ENCODE results near the gene SLC13A1.

DNA sequence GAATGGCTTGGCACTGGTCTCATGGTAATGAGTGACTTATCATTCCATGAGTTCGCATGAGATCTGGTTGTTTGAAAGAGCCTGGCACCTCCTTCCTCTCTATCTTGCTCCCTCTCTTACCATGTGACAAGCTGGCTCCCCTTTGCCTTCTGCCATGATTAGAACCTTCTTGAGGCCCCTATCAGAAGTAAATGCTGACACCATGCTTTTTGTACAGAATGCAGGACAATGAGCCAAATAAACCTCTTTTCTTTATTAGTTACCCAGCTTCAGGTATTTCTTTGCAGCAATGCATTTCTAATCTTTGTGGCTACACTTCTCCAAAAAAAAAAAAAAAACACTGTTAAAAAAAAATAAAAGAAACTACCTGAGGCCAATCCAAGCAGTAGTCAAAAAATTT is 17.1 kb upstream of the SLC13A1 start:
- TF ChIP-seq, protein P1, sequence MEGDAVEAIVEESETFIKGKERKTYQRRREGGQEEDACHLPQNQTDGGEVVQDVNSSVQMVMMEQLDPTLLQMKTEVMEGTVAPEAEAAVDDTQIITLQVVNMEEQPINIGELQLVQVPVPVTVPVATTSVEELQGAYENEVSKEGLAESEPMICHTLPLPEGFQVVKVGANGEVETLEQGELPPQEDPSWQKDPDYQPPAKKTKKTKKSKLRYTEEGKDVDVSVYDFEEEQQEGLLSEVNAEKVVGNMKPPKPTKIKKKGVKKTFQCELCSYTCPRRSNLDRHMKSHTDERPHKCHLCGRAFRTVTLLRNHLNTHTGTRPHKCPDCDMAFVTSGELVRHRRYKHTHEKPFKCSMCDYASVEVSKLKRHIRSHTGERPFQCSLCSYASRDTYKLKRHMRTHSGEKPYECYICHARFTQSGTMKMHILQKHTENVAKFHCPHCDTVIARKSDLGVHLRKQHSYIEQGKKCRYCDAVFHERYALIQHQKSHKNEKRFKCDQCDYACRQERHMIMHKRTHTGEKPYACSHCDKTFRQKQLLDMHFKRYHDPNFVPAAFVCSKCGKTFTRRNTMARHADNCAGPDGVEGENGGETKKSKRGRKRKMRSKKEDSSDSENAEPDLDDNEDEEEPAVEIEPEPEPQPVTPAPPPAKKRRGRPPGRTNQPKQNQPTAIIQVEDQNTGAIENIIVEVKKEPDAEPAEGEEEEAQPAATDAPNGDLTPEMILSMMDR (IDR thresholded peaks at IDR 0.05) = no peak
- TF ChIP-seq POLR2AphosphoS5 (IDR thresholded peaks at IDR 0.05) = no peak
- no peak for TF ChIP-seq EP300 (IDR thresholded peaks at IDR 0.05)
- TF ChIP-seq POLR2A (IDR thresholded peaks at IDR 0.05) = no peak
